ENCODE measurements around the gene GCSH.

The GCSH gene

DNA sequence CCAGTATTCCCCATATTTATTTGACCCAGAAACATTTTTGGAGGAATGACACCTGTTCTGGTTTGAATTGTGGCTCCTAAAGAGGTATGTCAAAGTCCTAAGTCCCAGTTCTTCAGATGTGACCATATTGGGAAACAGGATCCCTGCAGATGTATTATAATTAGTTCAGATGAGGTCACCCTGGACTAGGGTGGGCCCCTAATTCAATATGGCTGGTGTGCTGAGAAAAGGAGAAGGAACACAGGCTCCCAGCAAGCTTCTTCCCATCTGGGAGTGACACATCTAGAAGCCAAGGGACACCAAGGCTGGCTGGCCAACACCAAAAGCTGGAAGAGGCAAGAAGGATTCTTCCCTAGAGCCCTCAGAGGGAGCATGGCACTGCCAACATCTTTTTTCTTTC, 3.8 kb upstream of the GCSH start:
- no peak for DNase-seq

DNA sequence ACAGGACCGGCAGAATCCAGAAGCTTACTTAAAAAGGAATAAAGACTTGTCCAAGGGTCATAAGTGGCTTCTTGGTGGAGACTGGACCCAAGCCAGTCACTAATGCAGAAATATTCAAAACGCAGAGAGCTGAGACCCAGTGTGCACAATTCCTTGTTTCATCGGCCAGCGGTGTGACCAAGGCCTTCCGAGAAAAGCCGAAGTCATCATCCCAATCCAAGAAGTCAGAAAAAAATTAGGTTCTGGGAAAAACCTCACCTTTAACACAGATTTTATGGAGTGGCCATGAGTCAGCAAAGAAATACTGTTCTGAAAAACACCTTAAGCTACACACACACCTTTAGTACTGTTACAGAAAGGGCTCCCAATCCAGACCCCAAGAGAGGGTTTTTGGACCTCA, 1.0 kb upstream of the GCSH start:
- DNase-seq, result no peak

DNA sequence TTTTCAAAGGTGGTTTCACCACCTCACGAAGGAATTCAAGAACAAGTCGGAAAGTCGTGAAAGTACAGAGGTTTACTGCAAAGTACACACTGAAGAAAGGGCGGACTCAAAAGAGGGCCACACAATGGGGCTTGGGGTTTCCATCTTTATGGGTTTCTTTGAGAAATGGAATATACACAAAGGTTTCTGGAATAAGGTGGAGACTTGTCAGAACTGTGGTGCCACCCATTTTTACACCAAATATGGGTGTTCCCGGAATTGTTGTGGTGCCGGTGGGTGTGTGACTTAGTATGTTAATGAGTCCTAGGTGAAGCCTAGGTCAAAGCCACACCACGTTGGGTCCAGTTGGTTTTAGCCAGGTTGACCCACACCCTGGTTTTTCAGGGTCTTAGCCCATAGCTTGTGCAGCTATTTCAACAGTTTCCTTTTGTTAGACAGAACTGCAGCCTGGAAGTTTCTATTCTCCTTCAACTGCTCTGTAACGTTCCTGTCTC, 567 bp upstream of the GCSH start:
- no peak for DNase-seq

DNA sequence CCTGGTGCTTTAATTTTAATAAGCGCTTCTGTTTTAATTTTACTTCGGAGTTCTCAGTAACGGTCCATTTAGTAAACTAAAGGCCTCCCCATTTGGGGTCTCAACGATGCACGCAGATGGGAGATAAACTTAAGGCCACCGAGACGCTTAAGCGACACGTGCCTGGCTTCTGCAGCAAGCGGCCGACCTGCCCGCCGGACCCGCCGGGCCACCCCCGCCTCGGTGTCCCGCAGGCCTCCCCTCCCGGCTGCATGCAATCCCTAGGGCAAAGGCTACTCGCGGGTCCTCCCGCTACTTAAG, 592 bp downstream of the GCSH start:
- no peak for DNase-seq

DNA sequence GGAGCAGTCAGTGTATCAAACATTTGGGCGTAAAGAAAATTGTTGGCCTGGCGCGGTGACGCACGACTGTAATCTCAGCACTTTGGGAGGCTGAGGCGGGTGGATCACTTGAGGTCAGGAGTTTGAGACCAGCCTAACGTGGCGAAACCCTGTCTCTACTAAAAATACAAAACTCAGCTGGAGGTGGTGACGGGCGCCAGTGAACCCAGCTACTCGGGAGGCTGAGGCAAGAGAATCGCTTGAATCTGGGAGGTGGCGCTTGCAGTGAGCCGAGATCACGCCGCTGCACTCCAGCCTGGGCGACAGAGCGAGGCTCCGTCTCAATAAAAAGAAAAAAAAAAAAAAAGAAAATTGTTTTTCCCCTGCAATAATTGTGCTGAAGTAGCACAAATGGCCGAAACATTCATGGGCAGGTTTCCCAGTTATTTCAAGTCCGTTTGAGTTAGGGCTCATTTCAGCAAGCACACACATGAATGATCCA, 1.4 kb downstream of the GCSH start:
- no peak for DNase-seq

DNA sequence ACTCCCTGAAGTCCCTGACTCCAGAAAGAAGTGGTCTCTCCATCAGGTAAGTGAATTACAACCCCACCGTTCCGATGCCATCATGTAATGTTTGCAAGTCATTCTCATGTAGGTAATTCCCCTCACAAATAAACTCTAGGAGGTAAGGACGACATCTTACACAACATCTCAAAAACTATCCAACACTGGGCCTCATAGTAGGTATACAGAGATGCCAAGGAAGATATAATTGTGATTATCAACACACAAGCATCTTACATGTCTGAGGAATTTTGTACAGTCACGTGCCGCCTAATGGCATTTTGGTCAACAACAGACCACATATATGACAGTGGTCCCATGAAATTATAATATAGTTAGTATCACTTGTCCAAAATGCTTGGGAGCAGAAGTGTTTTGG, 7.4 kb downstream of the GCSH start:
- DNase-seq, result no peak

DNA sequence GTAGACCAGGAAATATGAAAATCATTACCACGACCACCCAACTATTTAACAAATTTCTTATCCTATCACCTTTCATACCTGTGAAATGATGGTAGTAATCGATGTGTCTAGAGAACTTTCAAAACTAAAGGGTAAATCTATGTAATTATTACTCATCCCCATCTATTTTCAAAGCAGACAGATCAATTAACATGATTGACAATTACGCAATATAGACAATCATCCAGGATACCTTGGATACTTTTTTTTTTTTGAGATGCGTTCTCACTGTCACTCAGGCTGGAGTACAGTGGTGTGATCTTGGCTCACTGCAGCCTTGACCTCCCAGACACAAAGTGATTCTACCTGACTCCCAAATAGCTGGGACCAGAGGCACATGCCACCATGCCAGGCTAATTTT, 15.2 kb downstream of the GCSH start:
- no peak for DNase-seq

DNA sequence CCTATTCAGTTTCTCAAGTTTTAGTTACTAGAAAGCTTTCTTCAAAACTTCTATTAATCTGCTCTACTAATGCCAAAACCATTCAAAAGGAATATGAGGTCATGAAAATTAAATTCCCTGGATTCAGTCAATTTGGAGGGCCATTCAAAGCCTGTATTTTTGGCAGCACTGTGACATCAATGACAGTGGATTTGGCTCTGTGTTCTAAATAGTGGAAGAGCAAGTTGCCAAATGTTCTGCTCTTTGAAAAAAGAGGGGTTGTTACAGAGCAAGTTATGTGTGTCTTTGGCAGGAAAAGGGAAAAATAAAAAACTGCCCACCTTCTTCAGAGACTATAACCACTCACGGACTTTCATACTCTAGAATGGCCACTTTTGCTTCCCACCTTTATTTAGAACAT, 16.0 kb downstream of the GCSH start:
- DNase-seq, result no peak

DNA sequence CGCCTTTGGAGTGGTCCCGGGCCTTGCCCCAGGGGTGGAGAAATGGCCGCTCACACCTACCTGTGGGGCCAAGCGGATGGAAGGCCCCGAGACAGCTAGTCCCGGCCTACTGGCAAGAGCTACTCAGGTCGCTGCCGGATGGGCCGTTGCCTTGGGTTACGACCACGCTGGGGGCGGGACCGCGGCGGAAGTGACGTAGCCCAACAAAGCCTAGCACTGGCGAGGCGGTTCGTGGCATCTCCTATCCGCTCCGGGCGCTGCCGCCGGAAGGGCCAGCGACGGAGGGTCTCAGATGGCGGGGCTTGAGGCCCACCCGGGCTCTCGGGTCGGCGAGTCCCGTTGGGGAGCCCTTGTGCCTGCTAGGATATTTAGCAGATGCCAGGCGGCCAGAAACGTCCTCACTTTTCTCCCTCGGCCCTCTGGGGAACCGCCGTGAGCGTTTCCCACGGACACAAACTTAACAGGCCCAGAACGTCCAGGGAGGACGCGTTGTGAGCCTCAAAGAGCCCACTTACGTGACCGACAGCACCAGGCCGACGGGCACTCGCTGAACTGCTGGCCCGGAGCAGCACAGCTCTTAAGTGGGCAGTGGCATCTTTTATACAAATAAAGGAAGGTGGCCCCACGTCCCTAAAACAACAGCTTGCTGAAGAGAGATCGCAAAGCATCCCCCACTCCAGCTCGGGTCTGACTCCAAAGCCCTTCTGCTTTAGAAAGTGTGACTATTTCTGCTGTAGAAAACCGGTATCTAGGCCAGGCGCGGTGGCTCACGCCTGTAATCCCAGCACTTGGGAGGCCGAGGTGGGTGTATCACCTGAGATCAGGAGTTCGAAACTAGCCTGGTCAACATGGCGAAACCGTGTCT, 18.9 kb downstream of the GCSH start, which contains the start of gene C16orf46:
Gene C16orf46, minus strand, starts transcription at position 163 of the 865 bp plus-strand sequence. CDS start 13,283 bp downstream, outside the sequence.
- DNase-seq, result peak; percentile 98

DNA sequence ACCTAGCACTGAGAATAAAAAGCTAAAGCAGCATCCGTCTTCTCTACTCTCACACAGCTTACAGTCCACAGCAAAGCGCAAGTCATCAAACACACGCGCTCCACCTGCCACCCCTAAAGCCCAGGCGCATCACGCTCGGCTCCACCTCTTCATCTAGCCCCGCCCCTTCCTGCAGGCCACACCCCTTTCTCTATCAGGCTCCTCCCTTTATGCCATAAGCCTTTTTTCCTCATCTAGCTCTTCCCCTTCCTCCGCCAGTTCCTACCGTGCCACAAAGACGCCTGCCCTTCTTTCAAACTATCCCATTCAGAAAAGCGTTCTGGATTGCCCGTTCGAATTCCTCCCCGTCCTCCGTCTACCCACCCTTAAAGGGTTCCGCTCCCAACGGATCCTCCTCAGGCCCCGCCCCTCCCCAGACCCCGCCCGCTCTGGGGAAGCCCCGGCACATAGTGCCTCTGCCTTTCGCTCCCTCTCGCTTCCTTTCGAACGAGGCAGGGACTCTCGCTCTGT, 19.6 kb downstream of the GCSH start:
- peak; percentile 94 for DNase-seq

DNA sequence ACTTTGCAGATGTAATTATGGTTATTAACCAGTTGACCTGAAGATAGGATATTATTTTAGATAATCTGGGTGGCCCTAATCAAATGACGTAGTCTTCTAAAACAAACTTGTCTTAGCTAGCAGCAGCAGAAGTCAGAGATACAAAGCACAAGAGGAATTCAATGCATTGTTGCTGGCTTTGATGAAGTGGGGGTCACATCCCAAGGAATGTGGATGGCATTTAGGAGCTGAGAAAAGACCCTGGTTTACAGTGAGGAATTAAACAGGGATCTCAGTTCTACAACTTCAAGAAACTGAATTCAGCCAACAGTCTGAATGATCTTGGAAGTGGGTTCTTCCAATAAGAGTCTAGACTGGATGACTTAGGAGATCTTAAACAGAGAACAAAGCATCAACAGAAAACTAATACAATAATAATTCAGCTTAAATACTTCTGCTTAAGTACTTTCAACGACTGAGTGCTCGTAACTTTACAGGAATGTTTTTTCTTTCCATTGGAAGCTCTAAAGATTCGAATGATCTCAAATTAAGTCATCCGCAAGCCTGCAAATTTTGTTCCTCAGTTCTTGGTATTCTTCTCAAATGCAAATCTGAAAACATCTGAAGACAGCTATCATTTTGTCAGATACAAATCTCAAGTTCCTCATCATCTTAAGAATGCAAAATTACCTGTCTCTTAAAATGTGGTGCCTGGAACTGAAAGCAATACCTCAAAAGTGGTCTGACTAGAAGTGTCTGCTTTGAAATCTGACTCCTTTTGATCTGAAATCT, 22.4 kb downstream of the GCSH start:
- DNase-seq, result no peak

DNA sequence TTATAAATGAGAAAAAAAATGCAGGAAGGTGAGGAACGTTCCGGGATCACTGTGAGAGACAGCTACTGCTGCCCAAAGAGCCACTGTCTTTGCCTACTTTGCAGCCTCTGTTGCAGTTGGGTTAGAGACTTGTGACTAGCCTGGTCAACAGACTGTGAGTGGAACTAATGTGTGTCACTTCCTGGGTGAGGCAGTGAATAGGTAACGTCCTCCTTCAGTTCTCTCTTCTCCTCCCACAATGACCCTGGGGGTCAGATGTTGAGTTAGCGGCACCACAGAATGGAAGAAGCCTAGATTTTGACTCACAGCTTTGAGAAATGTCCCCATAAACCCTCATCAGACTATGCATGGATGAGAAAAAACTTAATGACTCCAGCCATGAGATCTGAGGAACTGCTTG, 24.4 kb downstream of the GCSH start:
- DNase-seq, result no peak

DNA sequence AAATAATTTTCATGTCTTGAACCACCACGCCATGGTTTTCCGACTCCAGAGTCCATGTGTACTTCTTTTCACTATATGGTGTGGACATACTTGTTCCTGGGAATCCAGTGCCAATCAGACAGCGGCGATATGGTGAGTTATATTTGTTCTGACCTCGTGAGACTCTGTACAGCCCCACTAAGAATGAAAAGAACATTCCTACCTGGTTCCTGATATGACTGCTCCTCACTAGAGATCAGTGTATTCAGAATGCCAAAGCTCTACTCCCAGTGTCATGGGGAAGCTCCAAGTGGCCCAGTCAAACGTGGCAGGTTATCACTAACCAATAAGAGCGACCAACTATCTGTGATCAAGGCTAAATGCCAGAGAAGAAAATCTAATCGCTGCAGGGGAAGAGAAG, 25.2 kb downstream of the GCSH start:
- DNase-seq, result no peak

DNA sequence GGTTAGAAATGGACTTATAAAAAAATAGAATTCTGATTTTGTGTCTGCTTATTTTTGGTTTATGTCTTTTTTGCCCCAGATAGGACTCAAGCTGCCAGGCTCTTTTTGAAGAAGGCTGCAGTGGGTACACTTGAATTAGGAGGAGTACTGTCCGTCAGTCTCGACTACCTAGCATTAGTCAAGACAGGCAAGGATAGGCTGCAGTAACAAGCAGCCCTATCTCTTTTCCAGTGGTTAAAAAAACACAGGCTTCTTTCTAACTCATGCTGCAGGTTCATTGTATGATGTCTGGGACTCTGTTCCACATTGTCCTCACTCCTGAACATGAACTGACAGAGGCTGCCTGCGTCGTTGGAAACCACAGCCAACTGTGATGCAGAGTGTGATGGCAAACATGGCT, 27.1 kb downstream of the GCSH start:
- no peak for DNase-seq

DNA sequence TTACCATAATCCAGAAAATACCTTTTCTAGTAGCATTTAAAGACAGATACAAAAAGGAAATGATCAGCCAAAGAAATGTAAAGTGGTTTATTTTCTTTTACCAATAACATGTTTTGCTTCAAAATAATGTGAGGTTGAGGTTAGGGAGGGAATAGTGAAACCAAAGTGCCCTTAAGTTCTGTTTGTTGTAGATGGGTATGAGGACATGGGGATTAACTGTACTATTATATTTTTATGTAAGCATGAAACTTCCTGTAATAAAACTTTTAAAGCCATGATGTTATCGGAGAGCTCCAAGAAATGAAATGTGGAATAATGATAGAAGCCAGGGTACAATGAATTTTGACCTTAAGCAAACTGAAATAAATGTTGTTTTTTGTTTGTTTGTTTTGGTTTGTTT, 29.0 kb downstream of the GCSH start:
- DNase-seq, result no peak

DNA sequence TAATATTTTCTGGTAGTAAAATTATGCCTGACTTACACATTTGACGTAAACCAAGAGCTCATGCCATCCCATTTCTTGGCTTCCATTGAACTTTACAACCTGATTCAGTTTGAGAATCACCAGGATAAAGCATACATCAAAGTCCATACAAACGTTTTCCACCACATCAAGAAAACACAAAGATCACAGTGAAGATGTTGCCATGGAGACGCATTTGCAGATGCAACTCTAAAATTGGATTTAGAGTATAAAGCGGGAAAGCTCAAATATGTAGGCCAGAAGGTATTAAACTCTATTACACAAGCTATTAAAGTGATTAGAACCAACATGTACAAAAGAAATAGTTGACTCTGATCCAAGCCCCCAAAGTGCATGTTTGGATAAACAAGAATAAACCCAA, 29.5 kb downstream of the GCSH start:
- DNase-seq, result no peak

DNA sequence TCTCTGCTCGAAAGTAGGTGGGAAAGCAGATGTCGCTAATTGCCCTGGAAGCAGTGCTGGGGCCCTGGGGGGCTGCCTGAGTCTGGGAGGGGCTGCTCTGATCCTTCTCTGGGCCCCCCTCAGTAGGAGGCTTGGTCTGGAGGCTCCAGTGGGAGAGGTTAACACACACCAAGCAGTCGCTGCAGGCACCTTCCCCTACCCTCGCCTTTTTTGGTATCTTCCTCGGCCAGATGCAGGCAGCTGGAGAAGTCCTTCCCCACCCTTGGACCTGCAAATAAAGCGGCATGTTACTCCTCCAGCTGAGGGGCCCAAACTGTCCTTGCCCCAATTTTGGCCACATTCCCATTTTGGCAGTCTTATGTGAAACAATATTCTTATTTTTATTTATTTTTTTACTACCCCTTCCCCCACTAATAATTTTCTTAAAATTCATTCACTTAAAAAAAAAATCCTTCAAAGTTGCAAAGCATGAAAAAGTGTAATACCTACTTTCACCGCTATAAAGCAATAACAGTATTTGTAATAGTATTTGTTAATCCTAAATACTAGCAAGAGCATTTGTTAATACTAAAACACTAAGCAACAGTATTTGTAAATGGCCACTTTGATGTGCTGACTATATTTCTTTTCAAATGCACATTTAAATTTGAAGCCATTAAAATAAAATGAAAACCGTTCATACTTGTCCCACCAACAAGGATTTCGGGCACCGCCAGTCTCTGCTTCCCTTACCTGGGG, 34.2 kb downstream of the GCSH start:
- no peak for DNase-seq

DNA sequence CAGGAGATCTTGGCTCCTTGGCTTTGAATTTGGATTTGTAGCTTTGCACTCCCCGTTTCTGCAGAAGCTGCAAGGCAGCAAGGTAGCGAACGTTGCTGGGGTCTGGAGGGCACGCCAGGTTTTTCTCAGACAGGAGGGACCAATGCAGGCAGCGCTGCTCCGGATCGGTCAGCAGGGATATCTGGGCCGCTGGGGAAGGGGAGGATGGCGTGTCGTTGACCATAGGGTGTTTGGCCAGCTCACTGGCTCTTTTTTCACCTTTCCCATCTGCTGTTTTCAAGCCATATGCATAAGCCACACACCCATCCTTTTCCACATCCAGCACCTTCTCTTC, 34.9 kb downstream of the GCSH start:
- DNase-seq, result no peak

DNA sequence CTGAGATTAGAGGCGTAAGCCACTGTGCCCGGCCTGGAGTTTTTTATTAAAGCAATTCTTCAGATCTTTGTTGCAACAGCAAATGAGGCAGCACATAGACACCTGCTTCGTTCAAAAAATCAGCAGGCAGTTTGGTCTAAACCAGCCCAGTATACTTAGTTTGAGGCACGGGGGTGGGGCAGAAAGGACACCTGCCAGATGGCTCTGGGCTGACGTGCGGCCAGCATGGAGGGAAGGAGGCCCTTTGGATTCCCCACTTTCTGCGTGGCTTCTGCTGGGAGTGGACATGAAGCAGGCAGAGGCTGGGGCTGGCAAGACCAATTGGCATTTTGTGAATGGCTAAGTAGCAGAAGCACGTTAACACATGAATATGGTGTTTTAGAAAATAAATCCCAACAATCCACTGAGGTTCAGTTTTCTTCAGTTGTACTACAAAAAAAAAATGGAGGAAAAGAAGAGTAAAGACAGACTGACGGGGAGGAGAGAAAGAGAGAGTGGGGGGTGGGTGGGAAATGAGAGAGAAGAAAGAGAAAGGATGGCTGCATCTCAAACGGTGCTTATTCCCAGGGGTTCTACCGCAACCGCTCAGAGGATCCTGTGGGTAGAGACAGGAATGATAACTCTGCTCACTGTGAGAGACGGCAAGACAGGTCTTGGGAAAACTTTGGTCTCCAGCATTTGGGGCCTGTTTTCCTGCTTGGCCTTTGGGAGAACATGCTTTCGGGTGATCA, 35.5 kb downstream of the GCSH start:
- DNase-seq, result no peak

DNA sequence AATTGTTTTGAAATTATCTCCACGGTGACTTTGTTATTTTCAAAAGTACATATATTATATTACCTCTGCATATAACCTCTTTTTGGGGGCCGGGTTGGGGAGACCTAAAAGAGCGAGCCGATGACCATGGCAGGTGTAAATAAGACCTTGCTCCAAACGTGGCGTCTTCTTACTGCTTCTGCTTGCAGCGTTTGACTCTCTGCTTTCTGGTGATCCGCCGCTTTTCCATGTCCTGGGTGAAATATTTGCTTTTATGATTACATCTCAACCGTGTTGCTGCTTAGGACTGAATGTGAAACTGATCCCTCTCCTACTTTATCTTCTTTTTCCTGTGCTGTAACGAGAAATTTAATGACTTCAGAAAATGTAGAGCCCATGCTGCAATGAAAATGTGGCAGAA, 42.4 kb downstream of the GCSH start:
- no peak for DNase-seq

DNA sequence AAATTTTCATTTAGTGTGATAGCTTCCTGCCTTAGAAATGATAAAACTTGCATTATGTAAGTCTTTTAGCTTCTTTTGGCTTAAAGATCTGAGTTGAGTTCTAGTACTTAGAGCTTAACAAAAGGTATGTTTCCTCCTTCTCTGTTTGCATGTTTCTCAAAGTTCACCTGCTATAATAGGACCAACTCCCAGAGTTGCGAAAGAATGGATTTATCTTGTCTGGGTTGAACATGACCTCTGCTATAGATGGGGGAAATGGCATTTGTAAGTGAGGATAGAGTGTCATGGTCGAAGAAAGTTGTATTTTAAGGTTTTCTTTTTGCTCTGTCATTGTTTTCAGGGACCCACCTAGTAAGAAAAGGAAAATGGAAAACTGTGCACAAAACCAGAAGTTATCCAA, 53.4 kb downstream of the GCSH start:
- DNase-seq, result no peak

DNA sequence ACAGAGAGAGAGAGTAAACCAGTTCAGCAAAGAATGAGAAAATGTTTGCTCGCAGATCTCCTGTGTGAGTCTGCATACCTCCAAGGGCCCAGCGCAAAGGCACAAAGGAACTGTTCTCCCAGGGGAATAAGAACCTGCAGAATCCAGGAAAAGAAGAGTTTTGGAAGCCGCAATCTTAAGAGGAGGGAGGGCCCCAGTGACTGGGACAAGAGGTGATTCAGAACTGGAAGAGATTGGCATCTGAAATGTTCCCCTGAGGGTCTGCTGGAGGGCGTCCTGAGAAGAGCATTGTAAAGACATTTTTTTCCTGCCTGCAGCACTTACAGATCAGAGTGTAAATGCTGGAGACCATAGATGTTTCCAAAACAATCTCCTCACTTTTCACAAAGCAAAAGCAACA, 54.5 kb downstream of the GCSH start:
- DNase-seq, result no peak

DNA sequence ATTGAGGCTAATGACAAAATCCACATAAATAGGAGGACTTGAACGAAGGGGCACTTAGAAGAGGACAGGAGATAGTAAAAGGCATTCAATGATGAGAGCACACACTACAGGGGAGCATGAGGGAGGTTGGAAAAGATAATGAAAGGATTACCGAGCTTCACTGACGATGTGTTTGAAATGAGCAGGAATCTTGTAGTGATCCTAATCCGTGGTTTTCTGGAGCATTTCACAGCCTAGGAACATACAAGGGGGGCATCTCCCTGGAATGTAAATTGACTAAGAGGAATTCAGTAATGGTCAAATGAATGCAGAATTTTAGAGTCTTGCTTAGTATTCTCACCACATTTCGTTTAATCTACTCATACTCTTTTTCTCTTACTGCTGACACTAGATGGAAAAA, 55.4 kb downstream of the GCSH start:
- DNase-seq, result no peak

Data from stimulated activated CD4-positive, alpha-beta T cell treated with anti-CD3 and anti-CD28 coated beads, Interleukin-15, amount 100 ng/mL, for 24 hours (primary cell).